ENCODE measurements around the gene ERCC8. TPM values are rescaled to one million over a fixed set of nuclear protein-coding genes. Genes with fewer than 3 reads are reported as not detected.

Gene ERCC8
- total RNA-seq, 1 experiment from 2014 or later, result 15.1 TPM

DNA sequence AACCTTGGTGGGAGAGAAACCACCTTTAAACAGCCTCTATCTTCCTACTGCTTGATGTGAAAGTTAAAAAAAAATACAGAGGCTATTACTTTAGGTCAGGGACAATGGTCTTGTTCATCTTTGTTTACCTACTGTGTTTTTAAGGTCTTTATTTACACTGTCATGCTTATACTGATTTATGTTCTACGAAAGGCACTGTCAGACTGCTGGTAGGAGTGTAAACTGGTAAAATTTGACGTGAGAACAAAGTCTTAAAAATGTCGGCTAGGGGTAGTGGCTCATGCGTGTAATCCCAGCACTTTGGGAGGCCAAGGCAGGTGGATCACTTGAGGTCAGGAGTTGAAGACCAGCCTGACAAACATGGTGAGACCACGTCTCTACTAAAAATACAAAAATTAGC lies 58.7 kb downstream of the ERCC8 start:
- no peak overlapping the region for H2AFZ ChIP-seq (ENCODE audit: low read depth, low read length, poor library complexity, severe bottlenecking)

More for the DNA sequence above, 58.7 kb downstream of the ERCC8 start:
- no peaks in the 10 kb centered on the region for H3K9me2 ChIP-seq (ENCODE audit: insufficient read depth)
- ChIA-PET RAD21 (ENCODE audit: low non-redundant PET in 1 of 2, low total read pairs in 2 of 2, uncharacterized antibody in 2 of 2, unreplicated experiment in 2 of 2) (no interaction called here), CTCF (no interaction called here), POLR2A (no interaction called here)
- H3K4me1 ChIP-seq (ENCODE audit: control insufficient read depth in 1 of 2, insufficient read depth in 2 of 2, low read length in 2 of 2), result no peaks in the 10 kb centered on the region
- no peak overlapping the region for H3K27ac ChIP-seq (ENCODE audit: low read depth, low read length)
- H3K36me3 ChIP-seq (ENCODE audit: control insufficient read depth in 1 of 2, insufficient read depth in 2 of 2, low read length in 2 of 2), result no peaks in the 10 kb centered on the region
- H3K79me2 ChIP-seq (ENCODE audit: insufficient read depth, low read length), result no peaks in the 10 kb centered on the region
- DNase-seq (ENCODE audit: low read depth, low spot score) (no peak), ATAC-seq (no peak)
- no TSS peak for BruUV-seq (replicated peaks)
- intact Hi-C loops (cut with micrococcal nuclease), result no loop called here
- TF ChIP-seq POLR2A (IDR thresholded peaks at IDR 0.05; ENCODE audit: borderline replicate concordance, extremely low read depth, insufficient read depth, insufficient read length), result no peak
- TF ChIP-seq, protein P1, sequence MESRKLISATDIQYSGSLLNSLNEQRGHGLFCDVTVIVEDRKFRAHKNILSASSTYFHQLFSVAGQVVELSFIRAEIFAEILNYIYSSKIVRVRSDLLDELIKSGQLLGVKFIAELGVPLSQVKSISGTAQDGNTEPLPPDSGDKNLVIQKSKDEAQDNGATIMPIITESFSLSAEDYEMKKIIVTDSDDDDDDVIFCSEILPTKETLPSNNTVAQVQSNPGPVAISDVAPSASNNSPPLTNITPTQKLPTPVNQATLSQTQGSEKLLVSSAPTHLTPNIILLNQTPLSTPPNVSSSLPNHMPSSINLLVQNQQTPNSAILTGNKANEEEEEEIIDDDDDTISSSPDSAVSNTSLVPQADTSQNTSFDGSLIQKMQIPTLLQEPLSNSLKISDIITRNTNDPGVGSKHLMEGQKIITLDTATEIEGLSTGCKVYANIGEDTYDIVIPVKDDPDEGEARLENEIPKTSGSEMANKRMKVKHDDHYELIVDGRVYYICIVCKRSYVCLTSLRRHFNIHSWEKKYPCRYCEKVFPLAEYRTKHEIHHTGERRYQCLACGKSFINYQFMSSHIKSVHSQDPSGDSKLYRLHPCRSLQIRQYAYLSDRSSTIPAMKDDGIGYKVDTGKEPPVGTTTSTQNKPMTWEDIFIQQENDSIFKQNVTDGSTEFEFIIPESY (IDR thresholded peaks at IDR 0.05; ENCODE audit: extremely low read depth, insufficient replicate concordance, low read length), result no peak
- no peak for TF ChIP-seq FOSL1 (IDR thresholded peaks at IDR 0.05; ENCODE audit: low read depth)
- no peak for TF ChIP-seq EZH2phosphoT487 (IDR thresholded peaks at IDR 0.05; ENCODE audit: borderline replicate concordance)
- no peak for TF ChIP-seq TCF7L2 (IDR thresholded peaks at IDR 0.05; ENCODE audit: borderline replicate concordance, extremely low read depth, insufficient read depth, insufficient read length)
- TF ChIP-seq POLR2AphosphoS5 (IDR thresholded peaks at IDR 0.05; ENCODE audit: low read depth, low read length), result no peak
- TF ChIP-seq JUND (IDR thresholded peaks at IDR 0.05), result no peak
- no peak for TF ChIP-seq CEBPB (IDR thresholded peaks at IDR 0.05; ENCODE audit: low read depth)
- no peak for TF ChIP-seq RAD21 (IDR thresholded peaks at IDR 0.05; ENCODE audit: low read depth)
- TF ChIP-seq EGR1 (IDR thresholded peaks at IDR 0.05; ENCODE audit: low read depth), result no peak
- TF ChIP-seq ELF1 (IDR thresholded peaks at IDR 0.05; ENCODE audit: borderline replicate concordance, low read depth), result no peak
- TF ChIP-seq, protein P2, sequence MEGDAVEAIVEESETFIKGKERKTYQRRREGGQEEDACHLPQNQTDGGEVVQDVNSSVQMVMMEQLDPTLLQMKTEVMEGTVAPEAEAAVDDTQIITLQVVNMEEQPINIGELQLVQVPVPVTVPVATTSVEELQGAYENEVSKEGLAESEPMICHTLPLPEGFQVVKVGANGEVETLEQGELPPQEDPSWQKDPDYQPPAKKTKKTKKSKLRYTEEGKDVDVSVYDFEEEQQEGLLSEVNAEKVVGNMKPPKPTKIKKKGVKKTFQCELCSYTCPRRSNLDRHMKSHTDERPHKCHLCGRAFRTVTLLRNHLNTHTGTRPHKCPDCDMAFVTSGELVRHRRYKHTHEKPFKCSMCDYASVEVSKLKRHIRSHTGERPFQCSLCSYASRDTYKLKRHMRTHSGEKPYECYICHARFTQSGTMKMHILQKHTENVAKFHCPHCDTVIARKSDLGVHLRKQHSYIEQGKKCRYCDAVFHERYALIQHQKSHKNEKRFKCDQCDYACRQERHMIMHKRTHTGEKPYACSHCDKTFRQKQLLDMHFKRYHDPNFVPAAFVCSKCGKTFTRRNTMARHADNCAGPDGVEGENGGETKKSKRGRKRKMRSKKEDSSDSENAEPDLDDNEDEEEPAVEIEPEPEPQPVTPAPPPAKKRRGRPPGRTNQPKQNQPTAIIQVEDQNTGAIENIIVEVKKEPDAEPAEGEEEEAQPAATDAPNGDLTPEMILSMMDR (IDR thresholded peaks at IDR 0.05 in 2 of 3, conservative IDR thresholded peaks at IDR 0.05 in 1 of 3; ENCODE audit: borderline replicate concordance in 1 of 3, insufficient read depth in 1 of 3, low read depth in 2 of 3, low read length in 2 of 3), result no peak
- no peak for TF ChIP-seq SRF (IDR thresholded peaks at IDR 0.05; ENCODE audit: low read depth)
- TF ChIP-seq EZH2 (IDR thresholded peaks at IDR 0.05), result no peak
- no peak for TF ChIP-seq SP1 (IDR thresholded peaks at IDR 0.05; ENCODE audit: low read depth)
- no peak for TF ChIP-seq SIN3A (IDR thresholded peaks at IDR 0.05; ENCODE audit: low read depth)
- no peak for TF ChIP-seq ZNF274 (IDR thresholded peaks at IDR 0.05; ENCODE audit: low read depth, low read length)
- TF ChIP-seq, protein P3, sequence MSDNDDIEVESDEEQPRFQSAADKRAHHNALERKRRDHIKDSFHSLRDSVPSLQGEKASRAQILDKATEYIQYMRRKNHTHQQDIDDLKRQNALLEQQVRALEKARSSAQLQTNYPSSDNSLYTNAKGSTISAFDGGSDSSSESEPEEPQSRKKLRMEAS (IDR thresholded peaks at IDR 0.05), result no peak
- H3K27me3 ChIP-seq (ENCODE audit: insufficient read depth, low read length), result no peaks in the 10 kb centered on the region
- no peak overlapping the region for H3K4me3 ChIP-seq (replicated peaks in 1 of 2; ENCODE audit: low read depth in 1 of 2, low read length in 2 of 2)
- no peaks in the 10 kb centered on the region for H3K9me3 ChIP-seq (ENCODE audit: control insufficient read depth in 1 of 2, insufficient read depth in 1 of 2, low read depth in 1 of 2, low read length in 2 of 2)
- H3K9ac ChIP-seq (ENCODE audit: low read length), result no peak overlapping the region
- no peak overlapping the region for H3K4me2 ChIP-seq (ENCODE audit: low read length)
- no peaks in the 10 kb centered on the region for H4K20me1 ChIP-seq (ENCODE audit: insufficient read depth)
